ENCODE results near the gene KCNIP1.
"Not testable (repeated sequence)": the region's sequence is repeated elsewhere in the genome, so short reads cannot be mapped to it uniquely, and the experiment has no call there.

The KCNIP1 gene

GRCh38 chr5:170731052-170731451 lies 227.2 kb downstream of the KCNIP1 start:
- no peak for DNase-seq

- DNase-seq = no peak
These were observed 228.9 kb downstream of the KCNIP1 start for GRCh38 chr5:170732685-170733084.

GRCh38 chr5:170736966-170737365 lies 233.1 kb downstream of the KCNIP1 start:
- DNase-seq = no peak

- no peak for DNase-seq
These were observed 233.8 kb downstream of the KCNIP1 start for GRCh38 chr5:170737591-170737990.

- no peak for DNase-seq
These were observed 235.0 kb downstream of the KCNIP1 start for GRCh38 chr5:170738840-170739239.

- DNase-seq = no peak
These were observed 235.6 kb downstream of the KCNIP1 start for GRCh38 chr5:170739446-170739845.

GRCh38 chr5:170740551-170741205 lies 236.9 kb downstream of the KCNIP1 start:
- DNase-seq = no peak

- no peak for DNase-seq
These were observed 238.0 kb downstream of the KCNIP1 start for GRCh38 chr5:170741801-170742200.

GRCh38 chr5:170743876-170744212 lies 240.0 kb downstream of the KCNIP1 start:
- DNase-seq = no peak

GRCh38 chr5:170745481-170746071 lies 241.8 kb downstream of the KCNIP1 start:
- no peak for DNase-seq

- DNase-seq = no peak
These were observed 242.5 kb downstream of the KCNIP1 start for GRCh38 chr5:170746075-170746960.

GRCh38 chr5:170746961-170747340 lies 243.1 kb downstream of the KCNIP1 start:
- DNase-seq = no peak

- DNase-seq = no peak
These were observed 243.5 kb downstream of the KCNIP1 start for GRCh38 chr5:170747357-170747756.

GRCh38 chr5:170747851-170748250 lies 244.0 kb downstream of the KCNIP1 start:
- DNase-seq = no peak

GRCh38 chr5:170748951-170749471 lies 245.2 kb downstream of the KCNIP1 start:
- no peak for DNase-seq

- DNase-seq = no peak
These were observed 246.2 kb downstream of the KCNIP1 start for GRCh38 chr5:170749911-170750431.

GRCh38 chr5:170750791-170751190 lies 247.0 kb downstream of the KCNIP1 start:
- no peak for DNase-seq

GRCh38 chr5:170751631-170752030 lies 247.8 kb downstream of the KCNIP1 start:
- no peak for DNase-seq

GRCh38 chr5:170752257-170753215 lies 248.7 kb downstream of the KCNIP1 start:
- no peak for DNase-seq

GRCh38 chr5:170753311-170753710 lies 249.5 kb downstream of the KCNIP1 start:
- no peak for DNase-seq

- DNase-seq = not testable (repeated sequence)
These were observed 250.7 kb downstream of the KCNIP1 start for GRCh38 chr5:170754508-170754907.
